SU-DHL-6 (cell line): ENCODE data around the gene ZMYND10.

ENCODE experiments used
- H2AFZ ChIP-seq: fragments of 200-600 bp; sonication (generic); 2 replicates; pipeline ENCODE4 v1.6.1; 2014; ENCODE audit warnings: low read depth, mild to moderate bottlenecking, moderate library complexity, mixed read lengths, antibody characterized with exemption, low read length; ENCODE audit not compliant: severe bottlenecking
- H3F3A ChIP-seq: fragments of 200-600 bp; shearing (Covaris generic); 2 replicates; pipeline ENCODE4 v1.6.0; 2016; ENCODE audit warnings: antibody characterized with exemption, mild to moderate bottlenecking; ENCODE audit not compliant: insufficient read depth
- H3K27ac ChIP-seq: fragments of 200-600 bp; sonication (generic); 2 replicates; pipeline ENCODE4 v1.5.1; 2016; ENCODE audit warnings: low read depth, mild to moderate bottlenecking, low read length, moderate library complexity, mixed read lengths
- H3K27me3 ChIP-seq: fragments of 200-600 bp; sonication (generic), shearing (Covaris generic); 2 replicates; pipeline ENCODE4 v1.6.0; 2014; ENCODE audit warnings: mild to moderate bottlenecking, low read length
- H3K36me3 ChIP-seq: fragments of 200-600 bp; sonication (generic); 2 replicates; pipeline ENCODE4 v1.6.1; 2014; ENCODE audit warnings: mild to moderate bottlenecking, low read length, mixed read lengths
- H3K4me2 ChIP-seq: fragments of 300-600, 200-600 bp; shearing (Covaris generic), sonication (generic); 2 replicates; pipeline ENCODE4 v1.6.0; 2014; ENCODE audit warnings: low read length, low read depth, mild to moderate bottlenecking; ENCODE audit not compliant: poor library complexity, severe bottlenecking
- H3K4me3 ChIP-seq: fragments of 200-600 bp; sonication (generic); 2 replicates; pipeline ENCODE4 v1.5.1; 2014; ENCODE audit warnings: antibody characterized with exemption, low read length, mild to moderate bottlenecking, mixed read lengths; ENCODE audit not compliant: insufficient read depth, poor library complexity, severe bottlenecking
- H3K79me2 ChIP-seq: fragments of 200-600 bp; sonication (generic); 2 replicates; pipeline ENCODE4 v1.6.1; 2014; ENCODE audit warnings: mild to moderate bottlenecking, low read length, moderate library complexity; ENCODE audit not compliant: insufficient read depth
- H3K9ac ChIP-seq: fragments of 200-600 bp; sonication (generic); 2 replicates; pipeline ENCODE4 v1.7.0; 2014; ENCODE audit warnings: mild to moderate bottlenecking, low read length
- H3K9me2 ChIP-seq: fragments of 200-600 bp; sonication (generic); replicated peaks from 2 replicates; pipeline ENCODE4 v1.6.1; 2014; ENCODE audit warnings: low read length; ENCODE audit not compliant: insufficient read depth
- H3K9me3 ChIP-seq: fragments of 200-600 bp; sonication (generic); 2 replicates; pipeline ENCODE4 v1.6.1; 2014; ENCODE audit warnings: low read length, mixed read lengths; ENCODE audit not compliant: insufficient read depth
- H4K20me1 ChIP-seq: fragments of 200-600 bp; sonication (generic); 2 replicates; pipeline ENCODE4 v1.6.1; 2014; ENCODE audit warnings: low read depth, mild to moderate bottlenecking, antibody characterized with exemption, low read length, moderate library complexity, mixed read lengths
- EZH2phosphoT487 ChIP-seq: fragments of 200-600 bp; sonication (generic), shearing (Covaris generic); conservative IDR thresholded peaks from 2 replicates; pipeline ENCODE4 v1.6.1; 2018; ENCODE audit warnings: mild to moderate bottlenecking, antibody characterized with exemption, low read length, moderate library complexity, mixed read lengths
- TF ChIP-seq, protein P1 (sequence below): fragments of 200-600 bp; sonication (generic); IDR thresholded peaks from one replicate; pipeline ENCODE4 v1.5.1; 2017; ENCODE audit warnings: antibody characterized with exemption, mild to moderate bottlenecking, low read length, moderate library complexity; ENCODE audit not compliant: insufficient read depth, poor library complexity, severe bottlenecking

Gene ZMYND10

DNA sequence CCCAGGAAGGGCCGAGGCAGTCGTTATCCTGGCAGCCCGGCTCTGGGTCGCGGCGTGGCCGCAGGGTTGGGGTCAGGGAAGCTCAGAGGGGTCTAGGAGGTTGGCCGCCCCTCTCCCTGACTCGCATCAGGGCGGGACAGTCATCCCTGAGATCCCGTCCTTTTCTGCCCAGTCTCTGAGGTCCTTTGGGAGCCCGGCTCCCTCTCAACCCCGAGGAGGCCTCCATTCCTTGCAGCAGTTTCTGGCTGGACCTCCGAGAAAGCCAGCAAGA is 23.5 kb downstream of the ZMYND10 start:
- no peak overlapping the region for H3K27ac ChIP-seq
- H3K9me2 ChIP-seq = no peaks in the 10 kb centered on the region
- no peaks in the 10 kb centered on the region for H3K36me3 ChIP-seq
- H3K9me3 ChIP-seq = no peaks in the 10 kb centered on the region
- H3F3A ChIP-seq = no peaks in the 10 kb centered on the region
- TF ChIP-seq EZH2phosphoT487 = no peak
- TF ChIP-seq, protein P1, sequence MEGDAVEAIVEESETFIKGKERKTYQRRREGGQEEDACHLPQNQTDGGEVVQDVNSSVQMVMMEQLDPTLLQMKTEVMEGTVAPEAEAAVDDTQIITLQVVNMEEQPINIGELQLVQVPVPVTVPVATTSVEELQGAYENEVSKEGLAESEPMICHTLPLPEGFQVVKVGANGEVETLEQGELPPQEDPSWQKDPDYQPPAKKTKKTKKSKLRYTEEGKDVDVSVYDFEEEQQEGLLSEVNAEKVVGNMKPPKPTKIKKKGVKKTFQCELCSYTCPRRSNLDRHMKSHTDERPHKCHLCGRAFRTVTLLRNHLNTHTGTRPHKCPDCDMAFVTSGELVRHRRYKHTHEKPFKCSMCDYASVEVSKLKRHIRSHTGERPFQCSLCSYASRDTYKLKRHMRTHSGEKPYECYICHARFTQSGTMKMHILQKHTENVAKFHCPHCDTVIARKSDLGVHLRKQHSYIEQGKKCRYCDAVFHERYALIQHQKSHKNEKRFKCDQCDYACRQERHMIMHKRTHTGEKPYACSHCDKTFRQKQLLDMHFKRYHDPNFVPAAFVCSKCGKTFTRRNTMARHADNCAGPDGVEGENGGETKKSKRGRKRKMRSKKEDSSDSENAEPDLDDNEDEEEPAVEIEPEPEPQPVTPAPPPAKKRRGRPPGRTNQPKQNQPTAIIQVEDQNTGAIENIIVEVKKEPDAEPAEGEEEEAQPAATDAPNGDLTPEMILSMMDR = no peak
- peak overlapping the region; percentile 87 for H3K4me3 ChIP-seq
- H3K9ac ChIP-seq = 0 out of 2 replicates have a peak overlapping the region, but pooled peaks have one; percentile 81
- peak overlapping the region; percentile 92 for H3K4me2 ChIP-seq
- H3K79me2 ChIP-seq = peaks cover 4% of the 10 kb centered on the region
- no peaks in the 10 kb centered on the region for H4K20me1 ChIP-seq
- H3K27me3 ChIP-seq = no peaks in the 10 kb centered on the region
- H2AFZ ChIP-seq = peak overlapping the region; percentile 96

DNA sequence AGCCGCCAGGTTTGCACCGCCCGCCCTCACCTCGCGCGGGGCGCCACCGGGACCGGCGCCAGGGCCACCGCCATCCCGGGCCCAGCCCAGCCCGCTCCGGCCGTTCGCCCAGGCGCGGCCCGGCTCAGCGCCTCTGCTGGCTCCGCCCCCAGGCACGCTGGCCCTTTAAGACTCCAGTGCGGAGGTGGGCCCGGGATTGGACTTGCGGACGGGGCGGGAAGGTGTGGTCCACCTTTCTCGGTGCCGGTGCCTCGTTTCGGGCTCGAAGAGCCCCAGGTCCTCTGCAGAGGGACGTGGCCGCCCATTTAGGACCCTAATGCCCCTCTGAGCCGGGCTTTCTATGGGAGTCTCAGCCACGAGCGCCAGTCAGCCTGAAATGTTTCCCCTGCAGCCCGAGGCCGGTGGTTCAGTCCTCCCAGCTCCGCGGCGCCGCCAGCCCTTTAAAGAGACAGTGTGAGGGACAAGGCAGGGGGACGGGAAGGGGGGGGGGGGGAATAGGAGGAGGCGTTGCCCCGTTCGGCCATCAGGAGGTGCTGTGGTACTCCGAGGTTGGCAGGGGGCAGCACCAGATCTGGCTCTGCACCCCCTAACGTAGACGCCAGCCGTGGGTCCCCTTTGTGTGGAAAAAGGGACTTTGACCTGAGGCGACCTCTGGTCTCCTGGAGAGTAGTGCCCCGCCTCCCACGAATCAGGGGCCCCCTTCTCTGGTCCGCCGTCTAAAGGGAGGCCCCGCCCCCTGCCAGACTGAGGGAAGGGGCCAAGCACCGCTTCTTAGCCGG is 24.0 kb downstream of the ZMYND10 start:
- no peak for TF ChIP-seq EZH2phosphoT487
- TF ChIP-seq, protein P1 = no peak
- H3F3A ChIP-seq = no peaks in the 10 kb centered on the region
- no peaks in the 10 kb centered on the region for H3K27me3 ChIP-seq
- no peaks in the 10 kb centered on the region for H3K9me2 ChIP-seq
- H3K9me3 ChIP-seq = no peaks in the 10 kb centered on the region
- peak overlapping the region; percentile 80 for H3K27ac ChIP-seq
- H3K79me2 ChIP-seq = no peaks in the 10 kb centered on the region
- H4K20me1 ChIP-seq = no peaks in the 10 kb centered on the region
- peak overlapping the region; percentile 96 for H2AFZ ChIP-seq
- no peaks in the 10 kb centered on the region for H3K36me3 ChIP-seq
- H3K9ac ChIP-seq = peak overlapping the region; percentile 81
- peak overlapping the region; percentile 87 for H3K4me3 ChIP-seq
- peak overlapping the region; percentile 92 for H3K4me2 ChIP-seq

- Histone ChIP-seq H4K20me1 (no peaks in the 10 kb centered on the region), H2AFZ (peak overlapping the region; percentile 96), H3K27me3 (no peaks in the 10 kb centered on the region), H3K9me3 (no peaks in the 10 kb centered on the region), H3F3A (no peaks in the 10 kb centered on the region), H3K9ac (peak overlapping the region; percentile 81), H3K36me3 (no peaks in the 10 kb centered on the region), H3K27ac (peak overlapping the region; percentile 80), H3K9me2 (no peaks in the 10 kb centered on the region), H3K79me2 (no peaks in the 10 kb centered on the region), H3K4me2 (peak overlapping the region; percentile 92), H3K4me3 (peak overlapping the region; percentile 87)
- TF ChIP-seq, protein P1 = no peak
- TF ChIP-seq EZH2phosphoT487 = no peak
Measured at GRCh38 chr3:50320853-50321335, 24.6 kb downstream of the ZMYND10 start.
